Epithelial cell of prostate (primary cell): Measurements from ENCODE around the gene LMF1.

ENCODE experiments used
- DNase-seq: peaks from one replicate; pipeline ENCODE4 v3.0.0-alpha.2; 2011; ENCODE audit warnings: low read depth, low spot score
- H3K27ac ChIP-seq: fragments of 450-650 bp; 2 replicates; pipeline ENCODE4 v1.5.1; 2017; ENCODE audit warnings: mild to moderate bottlenecking

The LMF1 gene

GRCh38 chr16:932831-933330, 37.9 kb downstream of the LMF1 start:
- no peak for DNase-seq

GRCh38 chr16:931626-932500, 38.9 kb downstream of the LMF1 start:
- no peak overlapping the region for H3K27ac ChIP-seq
- DNase-seq: no peak

More at GRCh38 chr16:932831-933330, 37.9 kb downstream of the LMF1 start:
- H3K27ac ChIP-seq: no peak overlapping the region

GRCh38 chr16:931171-931570, 39.6 kb downstream of the LMF1 start:
- DNase-seq: no peak

GRCh38 chr16:930511-930910, 40.3 kb downstream of the LMF1 start:
- H3K27ac ChIP-seq: no peak overlapping the region
- no peak for DNase-seq

More at GRCh38 chr16:931171-931570, 39.6 kb downstream of the LMF1 start:
- H3K27ac ChIP-seq: no peak overlapping the region

- no peak overlapping the region for H3K27ac ChIP-seq
- DNase-seq: no peak
Observed at GRCh38 chr16:930076-930475, 40.7 kb downstream of the LMF1 start.

- no peak for DNase-seq
- H3K27ac ChIP-seq: no peak overlapping the region
Observed at GRCh38 chr16:929227-930073, 41.3 kb downstream of the LMF1 start.

- no peak for DNase-seq
- no peak overlapping the region for H3K27ac ChIP-seq
Observed at GRCh38 chr16:928526-928925, 42.3 kb downstream of the LMF1 start.

GRCh38 chr16:927931-928330, 42.9 kb downstream of the LMF1 start:
- no peak overlapping the region for H3K27ac ChIP-seq
- DNase-seq: no peak

- H3K27ac ChIP-seq: no peak overlapping the region
- DNase-seq: no peak
Observed at GRCh38 chr16:927406-927805, 43.4 kb downstream of the LMF1 start.

GRCh38 chr16:926715-927114, 44.1 kb downstream of the LMF1 start:
- H3K27ac ChIP-seq: no peak overlapping the region
- no peak for DNase-seq

GRCh38 chr16:924806-925205, 46.0 kb downstream of the LMF1 start:
- no peak overlapping the region for H3K27ac ChIP-seq
- DNase-seq: no peak

GRCh38 chr16:924063-924462, 46.7 kb downstream of the LMF1 start:
- DNase-seq: no peak
- no peak overlapping the region for H3K27ac ChIP-seq

GRCh38 chr16:923184-923583, 47.6 kb downstream of the LMF1 start:
- H3K27ac ChIP-seq: no peak overlapping the region

GRCh38 chr16:922051-922450, 48.7 kb downstream of the LMF1 start:
- H3K27ac ChIP-seq: no peak overlapping the region
- DNase-seq: no peak

More at GRCh38 chr16:923184-923583, 47.6 kb downstream of the LMF1 start:
- DNase-seq: no peak

GRCh38 chr16:921321-921905, 49.4 kb downstream of the LMF1 start:
- no peak overlapping the region for H3K27ac ChIP-seq
- DNase-seq: no peak

GRCh38 chr16:920717-921116, 50.1 kb downstream of the LMF1 start:
- no peak for DNase-seq
- H3K27ac ChIP-seq: no peak overlapping the region

- H3K27ac ChIP-seq: no peak overlapping the region
- DNase-seq: no peak
Observed at GRCh38 chr16:920051-920681, 50.6 kb downstream of the LMF1 start.

- no peak overlapping the region for H3K27ac ChIP-seq
Observed at GRCh38 chr16:919658-920050, 51.1 kb downstream of the LMF1 start.

GRCh38 chr16:918741-919657, 51.8 kb downstream of the LMF1 start:
- no peak for DNase-seq
- no peak overlapping the region for H3K27ac ChIP-seq

More at GRCh38 chr16:919658-920050, 51.1 kb downstream of the LMF1 start:
- no peak for DNase-seq
